ENCODE results near the gene ROBO1.

GRCh38 chr3:79390352-79390751, 377.4 kb downstream of the ROBO1 start:
- TF ChIP-seq CTCF (IDR thresholded peaks at IDR 0.05) (no peak), POLR2A (IDR thresholded peaks at IDR 0.05) (no peak)
